HepG2 (cell line): ENCODE data around the gene NUDT7. TPM values are rescaled to one million over a fixed set of nuclear protein-coding genes. Genes with fewer than 3 reads are reported as not detected.

Experiments used
- ASH2L ChIP-seq: fragments of 300-600, 200-600 bp; sonication (generic); IDR thresholded peaks from 2 replicates; pipeline ENCODE4 v1.7.0; 2017; ENCODE audit warnings: low read depth, mild to moderate bottlenecking, moderate library complexity, mixed read lengths, low read length; ENCODE audit not compliant: insufficient read length
- DPF2 ChIP-seq: sonication (generic); formaldehyde crosslinking; IDR thresholded peaks from 2 replicates; pipeline ENCODE4 v1.4.0; 2020; ENCODE audit warnings: mild to moderate bottlenecking, low read depth, missing genetic modification reagents, borderline replicate concordance
- EED ChIP-seq: sonication (generic); formaldehyde crosslinking; IDR thresholded peaks from 2 replicates; pipeline ENCODE4 v1.5.0; 2020; ENCODE audit warnings: mild to moderate bottlenecking, missing genetic modification reagents
- ETS1 ChIP-seq: sonication (generic); formaldehyde crosslinking; IDR thresholded peaks from 2 replicates; pipeline ENCODE4 v1.4.0; 2020; ENCODE audit warnings: missing genetic modification reagents
- IRF1 ChIP-seq: sonication (generic); formaldehyde crosslinking; IDR thresholded peaks from 2 replicates; pipeline ENCODE4 v1.4.0; 2020; ENCODE audit warnings: low read depth, mild to moderate bottlenecking, missing genetic modification reagents
- JARID2 ChIP-seq: sonication (generic); formaldehyde crosslinking; IDR thresholded peaks from 2 replicates; pipeline ENCODE4 v1.8.1; 2023; ENCODE audit warnings: missing genetic modification reagents, inconsistent platforms; ENCODE audit not compliant: insufficient replicate concordance
- KDM5A ChIP-seq: fragments of 200-600 bp; sonication (generic); IDR thresholded peaks from 2 replicates; pipeline ENCODE4 v1.7.0; 2018; ENCODE audit warnings: antibody characterized with exemption, mild to moderate bottlenecking, low read length, borderline replicate concordance
- MEIS2 ChIP-seq: sonication (generic); formaldehyde crosslinking; IDR thresholded peaks from 2 replicates; pipeline ENCODE4 v1.9.0; 2021; ENCODE audit warnings: mild to moderate bottlenecking, missing genetic modification reagents
- PHF20 ChIP-seq: sonication (generic); formaldehyde crosslinking; IDR thresholded peaks from 2 replicates; pipeline ENCODE4 v1.5.0; 2020; ENCODE audit warnings: mild to moderate bottlenecking, missing genetic modification reagents
- PHF21A ChIP-seq: sonication (generic); formaldehyde crosslinking; IDR thresholded peaks from 2 replicates; pipeline ENCODE4 v1.5.0; 2020; ENCODE audit warnings: mild to moderate bottlenecking, missing genetic modification reagents
- PHF8 ChIP-seq: sonication (generic); formaldehyde crosslinking; IDR thresholded peaks from 2 replicates; pipeline ENCODE4 v1.5.0; 2020; ENCODE audit warnings: missing genetic modification reagents
- TEAD3 ChIP-seq: optimal IDR thresholded peaks from 2 replicates; pipeline ENCODE3; 2016; ENCODE audit warnings: borderline replicate concordance
- ZBTB20 ChIP-seq: sonication (generic); formaldehyde crosslinking; IDR thresholded peaks from 2 replicates; pipeline ENCODE4 v1.8.1; 2023; ENCODE audit warnings: missing genetic modification reagents, low read depth, mild to moderate bottlenecking, borderline replicate concordance
- ZNF121 ChIP-seq: sonication (generic); formaldehyde crosslinking; IDR thresholded peaks from 2 replicates; pipeline ENCODE4 v1.5.0; 2020; ENCODE audit warnings: mild to moderate bottlenecking, missing genetic modification reagents
- ZNF124 ChIP-seq: sonication (generic); formaldehyde crosslinking; IDR thresholded peaks from 2 replicates; pipeline ENCODE4 v1.4.0; 2020; ENCODE audit warnings: missing genetic modification reagents
- ZNF282 ChIP-seq: fragments of 450-650 bp; IDR thresholded peaks from 2 replicates; pipeline ENCODE4 v1.6.1; 2018; ENCODE audit not compliant: partially characterized antibody
- ZNF484 ChIP-seq: sonication (generic); formaldehyde crosslinking; IDR thresholded peaks from 2 replicates; pipeline ENCODE4 v1.5.1; 2020; ENCODE audit warnings: mild to moderate bottlenecking, low read depth, missing genetic modification reagents, borderline replicate concordance
- ZNF639 ChIP-seq: conservative IDR thresholded peaks from 2 replicates; pipeline ENCODE4 v1.6.1; 2018; ENCODE audit warnings: missing genetic modification reagents
- ZNF784 ChIP-seq: sonication (generic); formaldehyde crosslinking; IDR thresholded peaks from 2 replicates; pipeline ENCODE4 v1.5.1; 2020; ENCODE audit warnings: missing genetic modification reagents, mild to moderate bottlenecking, borderline replicate concordance
- ZNF788 ChIP-seq: sonication (generic); formaldehyde crosslinking; IDR thresholded peaks from 2 replicates; pipeline ENCODE4 v1.5.0; 2020; ENCODE audit warnings: mild to moderate bottlenecking, missing genetic modification reagents, borderline replicate concordance
- ZSCAN21 ChIP-seq: sonication (generic); formaldehyde crosslinking; IDR thresholded peaks from 2 replicates; pipeline ENCODE4 v1.8.0; 2022; ENCODE audit warnings: mild to moderate bottlenecking, missing genetic modification reagents, moderate library complexity, borderline replicate concordance
- ZSCAN29 ChIP-seq: sonication (generic); formaldehyde crosslinking; conservative IDR thresholded peaks from 2 replicates; pipeline ENCODE4 v1.4.0; 2020; ENCODE audit warnings: mild to moderate bottlenecking, missing genetic modification reagents
- polyA plus RNA-seq, 8 experiments: library from polyadenylated mRNA; depleted of rRNA in 3 of 8; stranded (reverse) in 7 of 8; unstranded in 1 of 8; fragments of >200 nt; fragmentation: Illumina TruSeq in 4 of 8; extraction: Trizol in 4 of 8; gene quantifications; 2 replicates each; pipeline versions ENCODE4 v1.2.1 to v1.2.3, GENCODE V29; 2011 to 2016; ENCODE audit warnings: low read depth in 4 of 8, missing spikeins in 1 of 8, mixed read lengths in 1 of 8; ENCODE audit not compliant: insufficient read depth in 1 of 8
- total RNA-seq, 5 experiments: library from RNA; depleted of rRNA; stranded (reverse); fragments of >200 nt; fragmentation: Illumina TruSeq; extraction: Trizol; gene quantifications; 2 replicates each; pipeline ENCODE4 v1.2.3, GENCODE V29; 2016; ENCODE audit warnings: low read depth in 1 of 5
- TF ChIP-seq, protein P1 (sequence below): sonication (generic); formaldehyde crosslinking; IDR thresholded peaks from 2 replicates; pipeline ENCODE4 v1.5.0; 2020; ENCODE audit warnings: mild to moderate bottlenecking, missing genetic modification reagents

NUDT7 gene
- total and polyA plus RNA-seq, 2 of the 13 experiments (the other 11 are each of a cell fraction or from before 2014, with no cell fraction given): 14.3 to 23.9 TPM

DNA sequence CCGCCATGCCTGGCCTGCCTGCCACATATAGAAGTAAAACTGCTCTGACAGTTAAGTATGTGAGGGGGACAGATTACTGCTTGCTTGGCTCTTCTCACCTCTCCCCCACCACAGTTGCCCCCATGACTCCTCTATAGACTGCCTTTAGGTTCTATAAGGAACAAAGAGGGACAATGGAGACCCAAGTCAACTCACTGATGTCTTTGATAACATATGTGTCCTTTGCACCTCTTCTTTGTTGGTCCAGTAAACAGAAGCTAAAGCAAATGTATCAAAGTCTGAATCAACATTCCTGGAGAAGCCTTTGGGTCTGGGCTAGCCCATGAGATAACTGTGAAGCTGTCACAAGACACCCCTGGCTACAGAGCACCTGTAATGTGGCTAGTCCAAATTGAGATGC lies 27.1 kb downstream of the NUDT7 start (continued):
- TF ChIP-seq, protein P1, sequence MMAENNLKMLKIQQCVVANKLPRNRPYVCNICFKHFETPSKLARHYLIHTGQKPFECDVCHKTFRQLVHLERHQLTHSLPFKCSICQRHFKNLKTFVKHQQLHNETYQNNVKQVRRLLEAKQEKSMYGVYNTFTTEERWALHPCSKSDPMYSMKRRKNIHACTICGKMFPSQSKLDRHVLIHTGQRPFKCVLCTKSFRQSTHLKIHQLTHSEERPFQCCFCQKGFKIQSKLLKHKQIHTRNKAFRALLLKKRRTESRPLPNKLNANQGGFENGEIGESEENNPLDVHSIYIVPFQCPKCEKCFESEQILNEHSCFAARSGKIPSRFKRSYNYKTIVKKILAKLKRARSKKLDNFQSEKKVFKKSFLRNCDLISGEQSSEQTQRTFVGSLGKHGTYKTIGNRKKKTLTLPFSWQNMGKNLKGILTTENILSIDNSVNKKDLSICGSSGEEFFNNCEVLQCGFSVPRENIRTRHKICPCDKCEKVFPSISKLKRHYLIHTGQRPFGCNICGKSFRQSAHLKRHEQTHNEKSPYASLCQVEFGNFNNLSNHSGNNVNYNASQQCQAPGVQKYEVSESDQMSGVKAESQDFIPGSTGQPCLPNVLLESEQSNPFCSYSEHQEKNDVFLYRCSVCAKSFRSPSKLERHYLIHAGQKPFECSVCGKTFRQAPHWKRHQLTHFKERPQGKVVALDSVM (CRISPR knock-in tag): no peak
- TF ChIP-seq ZNF788 (CRISPR knock-in tag) (no peak), JARID2 (CRISPR knock-in tag) (no peak), ZSCAN29 (CRISPR knock-in tag) (0 out of 2 replicates have a peak, but pooled peaks have one; percentile 30), ZNF639 (no peak), DPF2 (CRISPR knock-in tag) (peak; percentile 91; the same call in 1 of the 2 replicates), MEIS2 (CRISPR knock-in tag) (no peak), ZNF121 (CRISPR knock-in tag) (no peak), PHF21A (CRISPR knock-in tag) (no peak), PHF8 (CRISPR knock-in tag) (no peak), PHF20 (CRISPR knock-in tag) (no peak), IRF1 (CRISPR knock-in tag) (no peak), ZNF784 (no peak), ZNF282 (no peak), EED (CRISPR knock-in tag) (no peak), KDM5A (no peak; the same call in 1 of the 2 replicates), ZNF124 (no peak), ASH2L (peak; percentile 68), ZSCAN21 (no peak), ZBTB20 (CRISPR knock-in tag) (peak; percentile 99), ZNF484 (CRISPR knock-in tag) (no peak), ETS1 (CRISPR knock-in tag) (no peak), TEAD3 (CRISPR knock-in tag) (peak; percentile 92)
